Measurements from ENCODE around the gene USP36.
A peak's percentile ranks its signal among the peaks of the same experiment; 100 is the strongest.

Gene USP36

GRCh38 chr17:78802459-78802858 is 38.2 kb downstream of the USP36 start:
- TF ChIP-seq CTCF (IDR thresholded peaks at IDR 0.05; ENCODE audit: insufficient read depth, missing control alignments) = no peak
- FAIRE-seq (no peak), DNase-seq (ENCODE audit: insufficient read length, low spot score) (no peak)

- no peak for FAIRE-seq
These were observed 38.6 kb downstream of the USP36 start for GRCh38 chr17:78802008-78802407.

GRCh38 chr17:78800132-78800931 is 40.3 kb downstream of the USP36 start:
- no peak for TF ChIP-seq CTCF (IDR thresholded peaks at IDR 0.05; ENCODE audit: insufficient read depth, missing control alignments)
- FAIRE-seq (no peak), DNase-seq (ENCODE audit: insufficient read length, low spot score) (no peak)

More at GRCh38 chr17:78802008-78802407, 38.6 kb downstream of the USP36 start:
- no peak for DNase-seq (ENCODE audit: insufficient read length, low spot score)
- TF ChIP-seq CTCF (IDR thresholded peaks at IDR 0.05; ENCODE audit: insufficient read depth, missing control alignments) = no peak

GRCh38 chr17:78798695-78799559 is 41.7 kb downstream of the USP36 start:
- DNase-seq (ENCODE audit: insufficient read length, low spot score) (peak; percentile 68), FAIRE-seq (no peak)
- TF ChIP-seq CTCF (IDR thresholded peaks at IDR 0.05; ENCODE audit: insufficient read depth, missing control alignments) = peak; percentile 67

- TF ChIP-seq CTCF (IDR thresholded peaks at IDR 0.05; ENCODE audit: insufficient read depth, missing control alignments) = no peak
- FAIRE-seq (no peak), DNase-seq (ENCODE audit: insufficient read length, low spot score) (no peak)
These were observed 42.7 kb downstream of the USP36 start for GRCh38 chr17:78797691-78798585.

- TF ChIP-seq CTCF (IDR thresholded peaks at IDR 0.05; ENCODE audit: insufficient read depth, missing control alignments) = no peak
These were observed 43.4 kb downstream of the USP36 start for GRCh38 chr17:78797213-78797612.

More at GRCh38 chr17:78797213-78797612, 43.4 kb downstream of the USP36 start:
- no peak for FAIRE-seq
- DNase-seq (ENCODE audit: insufficient read length, low spot score) = no peak

Measured in D721Med (cell line).